GM21515 (cell line): ENCODE data around the gene CFAP251.
A peak's percentile ranks its signal among the peaks of the same experiment; 100 is the strongest.
"Not testable (repeated sequence)": the region's sequence is repeated elsewhere in the genome, so short reads cannot be mapped to it uniquely, and the experiment has no call there.

ENCODE experiments used
- ATAC-seq: cut with Tn5 transposase; IDR thresholded peaks from one replicate; pipeline ENCODE4 v1.9.1; 2021; ENCODE audit not compliant: unreplicated experiment

The CFAP251 gene

DNA sequence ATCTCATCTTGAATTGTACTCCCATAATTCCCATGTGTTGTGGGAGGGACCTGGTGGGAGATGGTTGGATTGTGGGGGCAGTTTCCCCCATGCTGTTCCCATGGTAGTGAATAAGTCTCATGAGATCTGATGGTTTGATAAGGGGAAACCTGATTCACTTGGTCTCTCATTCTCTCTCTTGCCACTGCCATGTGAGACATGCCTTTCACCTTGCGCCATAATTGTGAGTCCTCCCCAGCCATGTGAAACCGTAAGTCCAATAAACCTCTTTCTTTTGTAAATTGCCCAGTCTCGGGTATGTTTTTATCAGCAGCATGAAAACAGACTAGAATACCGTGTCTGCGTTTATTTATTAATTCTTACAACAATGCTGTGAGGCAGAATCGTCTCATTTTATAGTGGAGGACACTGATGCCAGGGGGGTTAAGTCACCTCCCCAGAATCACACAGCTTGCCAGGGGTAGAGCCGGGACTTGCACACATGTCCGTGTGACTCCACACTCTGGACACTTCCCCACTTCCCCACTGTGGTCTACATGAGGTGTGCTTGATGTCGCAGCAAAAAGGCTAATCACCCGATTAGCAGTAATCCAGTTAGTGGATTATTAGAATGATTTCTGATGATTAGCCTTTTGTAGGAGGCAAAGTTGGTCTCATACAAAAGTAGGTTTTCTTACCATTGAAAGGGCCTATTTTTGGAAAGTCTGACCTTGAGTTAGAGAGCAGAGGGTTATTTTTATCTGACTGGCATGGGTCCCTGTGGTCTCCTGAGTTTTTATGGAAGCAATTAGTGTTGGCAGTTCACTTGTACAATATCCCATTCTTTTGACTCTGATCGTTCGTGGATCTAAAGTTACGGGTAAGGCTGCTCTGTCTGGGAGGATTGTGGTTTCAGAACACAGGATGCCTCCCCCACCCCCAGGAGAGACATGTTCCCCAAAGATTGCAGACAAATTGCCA lies 55.9 kb downstream of the CFAP251 start:
- ATAC-seq, result no peak

DNA sequence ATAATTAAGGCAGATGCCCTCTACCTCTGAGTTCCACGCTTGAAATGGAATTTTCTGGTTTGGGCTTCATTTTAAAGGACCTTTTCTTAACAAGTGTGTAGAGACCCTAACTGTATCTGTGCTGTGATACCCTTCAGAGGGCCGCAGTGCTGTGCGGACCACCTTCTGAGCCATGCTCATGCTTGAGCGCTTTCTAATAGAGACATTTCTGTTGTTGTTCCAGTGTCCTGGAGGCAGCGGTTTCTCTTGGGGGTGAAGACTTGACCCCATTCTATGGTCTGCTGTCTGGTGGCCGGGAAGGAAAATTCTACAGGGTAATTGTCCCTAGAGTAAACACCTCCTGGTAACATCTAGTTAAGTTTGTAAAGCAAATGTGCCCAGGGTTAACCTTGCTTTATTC lies 56.6 kb downstream of the CFAP251 start:
- no peak for ATAC-seq

DNA sequence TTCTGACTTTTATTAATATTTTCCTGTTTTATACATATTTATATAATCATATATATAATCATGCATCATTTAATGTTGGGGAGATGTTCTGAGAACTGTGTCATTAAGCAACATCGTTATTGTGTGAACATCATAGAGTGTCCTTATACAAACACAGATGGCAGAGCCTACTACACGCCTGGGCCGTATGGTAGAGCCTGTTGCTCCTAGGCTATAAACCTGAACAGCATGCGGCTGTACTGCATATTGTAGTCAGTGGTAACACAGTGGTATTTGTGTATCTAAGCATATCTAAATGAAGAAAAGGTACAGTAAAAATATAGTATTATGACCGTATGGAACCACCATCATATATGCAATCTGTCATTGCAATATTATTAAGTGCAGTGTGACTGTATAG lies 58.6 kb downstream of the CFAP251 start:
- no peak for ATAC-seq

DNA sequence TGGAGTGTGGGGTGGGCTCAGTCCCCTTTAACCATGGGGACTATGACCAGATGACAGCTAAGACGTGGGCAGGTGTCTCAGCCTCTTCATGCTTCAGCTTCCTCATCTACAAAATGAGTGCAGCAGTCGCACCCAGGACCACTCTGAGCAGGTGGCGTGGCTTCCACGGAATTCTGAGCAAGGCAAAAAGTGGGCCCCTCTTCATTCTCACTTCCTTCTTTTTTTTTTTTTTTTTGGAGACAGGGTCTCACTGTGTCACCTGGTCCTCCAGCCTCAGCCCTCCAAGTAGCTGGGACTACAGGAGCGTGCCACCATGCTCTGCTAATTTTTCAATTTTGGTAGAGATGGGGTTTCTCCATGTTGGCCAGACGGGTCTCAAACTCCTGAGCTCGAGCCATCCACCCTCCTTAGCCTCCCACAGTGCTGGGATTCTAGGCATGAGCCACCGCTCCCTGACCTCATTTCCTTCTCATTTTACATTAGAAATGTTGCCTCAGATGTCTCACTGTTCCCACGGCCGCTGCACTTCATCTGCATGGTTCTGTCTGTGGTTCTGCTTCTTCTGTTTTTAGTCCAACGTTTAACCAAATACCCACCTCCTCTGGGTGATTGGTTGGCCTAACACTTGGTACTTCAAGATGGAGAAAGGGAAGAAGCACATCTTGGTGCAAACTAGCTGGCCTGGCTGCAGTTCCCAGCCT lies 61.9 kb downstream of the CFAP251 start:
- ATAC-seq, result no peak

DNA sequence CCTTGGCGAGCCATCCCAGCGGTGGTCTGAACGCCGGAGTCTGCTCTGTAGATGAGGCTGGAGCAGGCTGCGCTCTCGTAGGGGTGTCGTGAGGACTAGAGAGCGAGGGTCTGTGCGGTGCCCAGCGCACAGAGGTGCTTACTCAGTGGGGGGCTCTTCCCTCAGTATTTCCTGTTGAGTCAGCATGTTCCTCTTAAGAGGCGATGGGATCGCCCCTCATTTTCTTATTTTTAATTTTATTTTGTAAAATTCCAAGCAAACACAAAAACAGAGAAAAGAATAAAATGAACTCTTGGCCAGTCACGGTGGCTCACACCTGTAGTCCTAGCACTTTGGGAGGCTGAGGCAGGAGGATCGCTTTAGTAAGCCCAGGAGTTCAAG lies 62.5 kb downstream of the CFAP251 start:
- ATAC-seq, result no peak

DNA sequence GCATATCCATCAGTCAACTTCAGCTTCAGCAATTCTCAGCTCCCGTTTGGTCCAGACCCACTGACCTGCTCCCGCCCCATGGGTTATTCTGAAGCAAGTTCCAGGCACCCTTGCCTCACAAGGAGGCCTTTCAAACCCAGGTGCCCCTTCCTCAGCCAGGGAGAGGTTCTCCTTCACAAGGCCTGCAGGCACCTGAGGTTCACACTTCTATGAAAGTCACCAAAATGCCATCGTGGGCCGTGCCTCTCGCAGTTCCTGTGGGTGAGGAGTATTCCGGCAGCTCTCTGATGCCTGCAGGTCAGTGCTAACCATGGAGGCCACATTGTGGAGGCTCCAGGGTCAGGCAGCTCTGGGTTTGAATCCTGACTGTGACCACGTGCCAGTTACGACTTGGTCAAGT lies 63.1 kb downstream of the CFAP251 start:
- no peak for ATAC-seq

DNA sequence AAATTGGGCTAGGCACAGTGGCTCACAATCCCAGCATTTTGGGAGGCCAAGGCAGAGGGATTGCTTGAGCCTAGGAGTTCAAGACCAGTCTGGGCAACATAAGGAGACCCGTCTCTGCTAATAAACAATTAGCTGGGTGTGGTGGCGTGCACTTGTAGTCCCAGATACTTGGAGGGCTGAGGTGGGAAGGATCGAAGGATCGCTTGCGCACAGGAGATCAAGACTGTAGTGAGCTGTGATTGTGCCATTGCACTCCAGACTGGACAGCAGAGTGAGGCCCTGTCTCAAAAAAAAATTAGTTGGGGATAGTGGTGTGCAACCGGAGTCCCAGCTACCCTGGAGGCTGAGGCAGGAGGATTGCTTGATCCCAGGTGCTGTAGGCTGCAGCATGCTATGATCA lies 64.6 kb downstream of the CFAP251 start:
- no peak for ATAC-seq

DNA sequence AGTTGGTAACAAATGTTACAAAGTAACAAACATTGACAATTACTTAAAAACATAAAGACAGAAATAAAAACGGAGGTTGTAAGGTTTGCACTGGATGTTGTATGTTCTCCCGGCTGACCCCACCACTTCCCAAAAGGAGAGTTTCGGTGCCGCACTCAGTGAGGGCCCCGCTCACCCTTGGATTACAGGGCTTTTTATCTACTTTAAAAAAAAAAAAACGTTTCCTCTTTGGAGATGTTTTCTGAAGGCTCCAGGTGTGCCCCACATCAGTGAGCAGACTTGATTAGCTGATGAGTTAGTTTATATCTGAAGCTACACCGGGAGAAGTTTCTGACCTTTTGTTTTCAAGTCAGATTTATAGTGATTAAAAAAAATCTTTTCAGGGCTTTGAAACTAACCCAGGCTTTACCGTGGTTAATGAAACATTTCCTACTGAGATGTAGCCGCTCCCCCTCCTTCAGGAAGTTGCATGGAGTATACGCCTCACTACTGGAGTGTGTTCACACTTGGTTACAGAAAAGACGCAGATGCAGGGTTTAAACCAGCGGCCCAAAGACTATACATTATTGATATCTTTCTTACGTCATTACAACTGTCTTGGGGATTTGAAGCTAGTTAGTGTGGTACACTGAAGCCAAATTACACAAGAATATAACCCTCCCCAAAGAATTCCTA lies 65.3 kb downstream of the CFAP251 start:
- ATAC-seq, result no peak

DNA sequence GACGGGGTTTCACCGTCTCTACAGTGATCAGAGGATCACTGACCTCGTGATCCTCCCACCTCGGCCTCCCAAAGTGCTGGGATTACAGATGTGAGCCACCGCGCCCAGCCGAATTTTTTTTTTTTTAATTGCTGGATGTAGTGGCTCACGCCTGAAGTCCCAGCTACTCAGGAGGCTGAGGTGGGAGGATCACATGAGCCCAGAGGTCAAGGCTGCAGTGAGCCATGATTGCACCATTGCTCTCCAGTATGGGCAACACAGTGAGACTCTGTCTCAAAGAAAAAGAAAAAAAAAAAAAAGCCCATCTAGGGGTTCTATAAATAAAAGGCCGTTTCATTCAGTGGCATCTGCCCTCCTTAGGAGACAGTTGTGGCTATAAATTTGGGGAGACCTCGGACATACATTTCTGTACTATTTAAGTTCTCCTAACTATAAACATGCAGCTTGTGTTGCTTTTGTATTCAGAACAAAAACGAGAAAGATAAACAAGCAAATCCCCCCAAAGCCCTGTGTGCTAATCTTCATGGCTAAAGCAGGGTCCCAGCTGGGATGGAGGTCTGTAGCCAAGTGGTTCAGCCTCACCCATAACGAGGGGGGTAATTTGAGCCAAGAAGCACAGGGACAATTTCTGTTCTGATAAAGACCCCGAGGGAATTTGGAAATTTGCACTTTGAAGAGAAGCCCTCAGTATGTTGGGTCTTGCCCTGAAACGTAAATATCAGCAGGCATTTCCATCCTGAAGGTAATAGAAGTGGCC lies 68.3 kb downstream of the CFAP251 start:
- no peak for ATAC-seq

DNA sequence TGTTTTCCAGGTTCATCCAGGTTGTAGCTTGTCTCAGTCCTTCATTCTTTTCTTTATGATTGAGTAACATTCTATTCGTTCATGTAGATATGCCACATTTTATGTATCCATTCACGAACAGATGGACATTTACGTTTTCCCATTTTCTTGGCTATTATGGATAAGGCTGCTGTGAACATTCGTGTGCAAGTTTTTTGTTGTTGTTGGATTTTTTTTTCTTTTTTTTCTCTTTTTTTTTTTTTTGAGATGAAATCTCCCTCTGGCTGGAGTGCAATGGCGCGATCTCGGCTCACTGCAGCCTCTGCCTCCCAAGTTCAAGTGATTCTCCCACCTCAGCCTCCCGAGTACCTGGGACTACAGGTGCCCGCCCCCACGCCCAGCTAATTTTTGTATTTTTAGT lies 70.1 kb downstream of the CFAP251 start:
- ATAC-seq, result not testable (repeated sequence)

DNA sequence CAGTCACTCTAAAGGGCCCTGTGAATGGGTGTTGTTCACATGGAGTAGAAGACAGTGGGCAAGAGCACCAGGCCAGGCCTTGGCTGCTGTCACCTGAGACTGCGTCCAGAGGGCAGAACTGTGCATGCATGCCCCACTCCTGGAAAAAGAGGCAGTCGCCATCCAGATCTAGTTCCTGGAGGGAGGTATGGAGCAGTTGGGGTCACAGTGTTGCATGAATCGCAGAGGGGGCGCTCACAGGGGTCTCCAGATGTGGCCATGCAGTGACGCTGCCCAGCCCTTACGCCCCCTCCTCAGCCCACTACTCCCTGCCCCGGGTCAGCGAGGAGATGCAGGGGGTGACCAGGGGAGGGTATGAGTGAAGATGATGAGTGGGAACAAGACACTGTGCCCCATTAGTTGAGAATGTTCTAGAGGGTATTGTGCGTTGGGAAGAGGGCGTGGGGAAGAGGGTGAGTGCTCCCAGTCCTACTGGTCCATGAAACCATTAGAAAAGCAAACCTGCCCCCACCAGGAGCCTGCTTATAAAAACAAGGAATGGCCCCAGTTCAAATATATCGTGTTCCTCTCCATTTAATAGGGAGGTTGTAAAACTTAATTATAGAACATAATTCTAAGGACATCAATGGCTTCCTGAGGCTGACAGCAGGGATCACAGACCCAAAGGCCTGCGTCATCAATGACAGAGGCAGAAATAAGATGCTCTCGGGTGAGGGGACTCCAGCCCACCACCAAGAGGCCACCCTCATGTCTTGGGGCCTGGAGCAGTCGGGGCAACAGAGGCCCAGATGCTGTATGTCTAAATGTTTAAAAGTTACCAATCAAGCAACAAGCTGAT lies 71.1 kb downstream of the CFAP251 start:
- ATAC-seq, result no peak

DNA sequence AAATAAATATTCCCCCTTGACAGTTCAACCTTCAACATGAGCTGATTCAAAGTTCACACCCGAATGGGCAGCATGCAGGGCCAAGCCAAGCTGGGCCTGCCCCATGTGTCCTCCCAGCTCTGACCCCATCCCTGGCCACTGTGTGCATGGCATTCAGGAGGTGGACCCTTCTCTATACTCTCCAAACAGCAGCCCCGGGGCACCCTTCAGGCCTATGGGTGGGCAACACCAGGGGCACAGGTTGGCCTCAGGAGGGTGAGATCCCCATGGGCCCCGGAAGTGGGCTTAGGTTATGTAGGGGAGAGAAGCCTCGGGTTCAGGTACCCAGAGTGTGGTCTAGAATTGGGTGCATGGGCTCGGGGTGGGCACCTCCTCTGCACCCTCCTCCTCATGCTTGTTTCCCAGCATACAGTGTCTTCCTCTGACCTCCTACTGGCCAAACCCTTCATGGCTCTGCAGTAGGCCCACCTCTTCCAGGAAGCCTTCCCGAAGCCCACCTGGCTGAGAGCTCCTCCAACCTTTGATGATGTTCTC lies 71.8 kb downstream of the CFAP251 start:
- ATAC-seq, result no peak

DNA sequence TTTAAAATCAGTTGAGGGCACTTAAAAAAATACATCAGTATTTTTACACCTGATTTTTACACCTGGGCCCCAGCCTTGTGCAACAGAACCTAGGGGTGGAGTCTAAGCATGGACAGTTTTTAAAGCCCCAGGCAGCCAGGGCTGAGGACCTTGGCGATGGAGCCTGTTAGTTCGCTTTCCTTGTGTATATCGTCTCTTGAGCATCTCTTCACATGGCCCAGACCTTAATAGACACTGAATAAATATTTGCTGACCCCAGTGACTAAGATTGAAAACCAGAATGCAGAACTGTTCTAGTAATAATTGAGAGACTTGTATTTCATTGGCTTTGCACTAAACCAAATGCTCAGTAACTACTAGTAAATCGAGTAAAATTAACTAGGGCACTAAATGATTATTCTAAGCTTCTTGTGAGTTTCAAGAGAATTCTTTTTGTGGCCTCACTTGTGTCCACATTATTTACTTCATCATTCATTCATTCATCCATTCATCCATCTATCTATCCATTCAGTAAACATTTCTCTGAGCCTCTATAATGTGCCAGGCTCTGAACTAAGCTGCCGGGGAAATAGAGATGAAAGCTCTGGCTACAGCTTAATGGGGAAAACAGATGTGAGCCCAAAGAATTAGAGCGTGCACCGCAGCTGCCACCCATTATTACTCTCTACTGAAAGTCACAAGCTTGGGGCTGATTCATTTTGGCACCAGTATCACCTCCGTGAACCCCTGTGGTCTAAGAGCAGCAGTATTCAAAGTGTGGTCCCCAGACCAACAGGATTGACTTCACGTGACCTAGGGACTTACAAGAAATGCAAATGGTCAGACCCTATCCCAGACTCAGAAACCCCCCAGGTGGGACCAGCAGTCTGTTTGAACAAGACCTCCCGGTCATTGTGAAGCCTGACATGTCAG lies 72.6 kb downstream of the CFAP251 start:
- peak; percentile 50 for ATAC-seq

DNA sequence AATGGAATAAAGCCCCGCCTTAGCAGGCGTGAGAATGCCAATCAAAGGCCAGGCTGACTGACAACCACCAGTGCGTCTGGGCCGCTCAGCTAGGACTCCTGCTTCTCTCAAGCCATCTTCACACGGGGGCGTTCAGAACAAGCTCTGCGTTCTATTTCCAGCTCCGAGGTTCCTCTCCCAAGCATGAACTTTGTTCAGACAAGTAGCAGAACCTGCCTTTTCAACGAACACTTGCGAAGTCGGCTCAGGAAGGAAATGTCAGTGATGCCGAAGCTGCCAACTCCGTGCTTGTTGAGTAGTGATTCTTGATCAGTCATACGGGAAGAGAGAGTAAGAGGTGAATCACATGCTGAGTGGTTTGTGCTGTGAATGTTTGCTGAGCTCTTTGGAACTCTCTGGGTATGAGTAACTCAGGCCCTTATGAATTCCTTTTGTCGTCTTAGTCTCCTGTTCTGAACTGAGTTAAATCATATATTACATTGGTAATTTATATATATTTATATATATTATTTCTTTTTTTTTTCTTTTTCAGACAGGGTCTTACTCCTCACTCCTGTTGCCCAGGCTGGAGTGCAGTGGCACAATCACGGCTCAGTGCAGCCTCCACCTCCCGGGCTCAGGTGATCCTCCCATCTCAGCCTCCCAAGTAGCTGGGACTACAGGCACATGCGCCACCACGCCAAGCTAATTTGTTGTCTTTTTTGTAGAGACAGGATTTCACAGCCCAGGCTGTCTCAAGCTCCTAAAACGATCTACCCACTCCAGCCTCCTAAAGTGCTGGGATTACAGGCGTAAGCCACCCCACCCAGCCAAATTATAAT lies 73.9 kb downstream of the CFAP251 start:
- peak; percentile 65 for ATAC-seq

DNA sequence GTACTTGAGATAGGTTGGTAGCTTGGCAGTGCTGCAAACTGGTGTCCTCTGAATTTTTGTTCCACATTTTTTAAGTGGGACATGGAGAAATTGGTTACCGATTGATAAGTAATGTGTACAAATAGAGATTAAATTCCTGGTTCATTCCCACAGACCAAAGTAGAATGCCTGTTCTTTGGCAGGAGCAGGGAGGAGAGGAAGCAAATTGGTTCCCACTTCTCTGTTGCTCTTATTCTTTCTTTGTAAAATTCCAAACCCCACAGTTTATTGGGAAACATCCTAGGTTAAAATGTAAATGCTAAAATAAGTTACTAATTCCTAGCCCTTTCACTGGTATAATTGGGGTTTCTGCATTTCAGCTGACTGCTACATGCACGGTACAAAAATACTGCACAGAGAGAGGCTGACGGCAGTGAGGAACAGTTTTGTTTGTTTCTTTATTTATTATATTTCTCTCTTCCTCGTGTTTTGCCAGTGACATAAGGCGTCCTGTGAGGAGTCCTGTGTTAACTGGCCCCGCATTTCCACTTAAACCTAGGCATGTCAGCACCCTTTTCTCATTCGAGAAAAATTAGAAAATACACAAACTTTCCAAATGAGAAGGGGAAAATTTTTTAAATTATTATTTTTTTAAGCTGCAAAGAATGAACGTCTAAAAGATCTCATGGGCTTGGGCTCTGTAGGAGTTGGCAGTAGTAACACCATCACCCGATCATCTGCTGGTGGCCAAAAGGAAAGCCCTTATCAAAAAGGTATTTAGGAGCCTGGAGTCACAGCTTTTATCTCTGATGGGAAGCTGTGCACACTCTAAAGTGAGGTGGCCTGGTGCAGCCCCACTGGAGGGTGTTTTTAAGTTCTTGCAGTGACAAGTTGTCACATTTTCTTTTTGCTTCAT lies 77.9 kb downstream of the CFAP251 start:
- no peak for ATAC-seq

DNA sequence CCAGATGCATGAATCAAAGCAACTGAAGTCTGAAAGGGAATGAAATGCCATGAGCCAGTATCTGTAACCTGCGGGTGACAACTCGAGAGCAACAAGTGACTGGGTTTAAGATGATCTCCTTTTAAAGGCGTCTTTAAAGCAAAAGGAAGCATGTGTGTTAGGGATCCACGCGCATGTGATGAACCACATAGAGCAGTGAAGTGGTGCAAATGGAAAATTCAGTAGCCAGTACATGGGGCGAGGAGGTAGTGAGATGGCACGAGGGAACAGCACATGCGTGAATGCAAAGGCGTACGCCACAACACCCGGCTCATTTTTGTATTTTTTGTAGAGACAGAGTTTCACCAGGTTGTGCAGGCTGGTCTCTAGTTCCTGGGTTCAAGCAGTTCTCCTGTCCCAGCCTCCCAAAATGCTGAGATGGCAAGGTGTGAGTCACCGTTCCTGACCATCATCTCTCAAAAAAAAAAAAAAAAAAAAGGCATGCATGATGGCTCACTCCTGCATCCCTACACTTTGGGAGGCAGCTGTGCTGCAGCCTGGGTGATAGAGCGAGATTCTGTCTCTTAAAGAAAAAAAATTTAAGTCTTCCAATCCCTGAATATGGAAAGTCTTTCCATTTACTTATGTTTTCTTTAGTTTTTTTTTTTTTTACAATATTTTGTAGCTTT lies 78.7 kb downstream of the CFAP251 start:
- ATAC-seq, result no peak
